A549 (cell line): ENCODE data around the gene SHLD1. TPM values are rescaled to one million over a fixed set of nuclear protein-coding genes. Genes with fewer than 3 reads are reported as not detected.
"Not testable (repeated sequence)": the region's sequence is repeated elsewhere in the genome, so short reads cannot be mapped to it uniquely, and the experiment has no call there.

Source experiments
- ATAC-seq, 2 experiments: fragments of 200-7000 bp in 1 of 2; fragments of >200 bp in 1 of 2; cut with Nextera tagmentation in 1 of 2; cut with Tn5 transposase in 1 of 2; 3 replicates each; pipeline versions ENCODE4 v1.8.0 to v1.9.1; 2018 to 2020; ENCODE audit warnings: mild to moderate bottlenecking in 1 of 2, moderate library complexity in 1 of 2
- CTCF ChIA-PET: fragments of 300-600 bp; sonication (Branson Sonifier 250); formaldehyde crosslinking; extraction: SDS; loops from one replicate; lab custom pipeline; 2021; ENCODE audit warnings: antibody characterized with exemption, inconsistent platforms; lab: Yijun Ruan, JAX
- POLR2A ChIA-PET: fragments of 350-600 bp; formaldehyde crosslinking; extraction: SDS; loops from one replicate; lab custom pipeline; 2021; ENCODE audit warnings: antibody characterized with exemption, inconsistent platforms; lab: Yijun Ruan, JAX
- DNase-seq, 2 experiments: peaks; one replicate each; pipeline versions ENCODE4 v3.0.0 to v3.0.0-alpha.2; 2011 to 2016; ENCODE audit warnings: low read depth in 1 of 2, low spot score in 1 of 2
- FAIRE-seq: peaks from 2 replicates; lab custom pipeline; 2011; peaks lifted over from hg19 to GRCh38; lab: Jason Lieb, UNC
- H3K27ac ChIP-seq, 2 experiments: fragments of >200 bp; sonication (Bioruptor Twin); formaldehyde crosslinking; 3 replicates each; pipeline ENCODE4 v1.5.1; 2016 to 2017
- H3K4me1 ChIP-seq: fragments of >200 bp; sonication (Bioruptor Twin); formaldehyde crosslinking; 3 replicates; pipeline ENCODE4 v1.6.1; 2016
- H3K4me2 ChIP-seq: fragments of >200 bp; sonication (Bioruptor Twin); formaldehyde crosslinking; 3 replicates; pipeline ENCODE4 v1.6.1; 2016
- H3K4me3 ChIP-seq: fragments of >200 bp; sonication (Bioruptor Twin); formaldehyde crosslinking; 3 replicates; pipeline ENCODE4 v1.5.1; 2016
- H3K9me3 ChIP-seq: fragments of >200 bp; sonication (Bioruptor Twin); formaldehyde crosslinking; 3 replicates; pipeline ENCODE4 v1.6.1; 2016
- BHLHE40 ChIP-seq: IDR thresholded peaks from 2 replicates; pipeline ENCODE4 v1.6.1; 2012; ENCODE audit warnings: low read depth, low read length, inconsistent platforms
- CBX8 ChIP-seq: fragments of 200-600 bp; sonication (generic); IDR thresholded peaks from 2 replicates; pipeline ENCODE4 v1.6.1; 2016
- CEBPB ChIP-seq, 2 experiments: fragments of >200 bp in 1 of 2; sonication (Bioruptor Twin) in 1 of 2; formaldehyde crosslinking in 1 of 2; IDR thresholded peaks; 2 replicates each; pipeline ENCODE4 v1.6.1; 2012 to 2016
- CHD2 ChIP-seq: fragments of 150-350 bp; IDR thresholded peaks from 2 replicates; pipeline ENCODE4 v1.6.1; 2014; ENCODE audit warnings: low read length; ENCODE audit not compliant: partially characterized antibody
- FOSL2 ChIP-seq, 2 experiments: fragments of 450-650 bp in 1 of 2; fragments of >200 bp in 1 of 2; sonication (Bioruptor Twin) in 1 of 2; formaldehyde crosslinking; IDR thresholded peaks; 2 replicates each; pipeline versions ENCODE4 v1.5.0 to v1.6.1; 2016 to 2020; ENCODE audit warnings: mild to moderate bottlenecking in 1 of 2, moderate library complexity in 1 of 2
- FOXS1 ChIP-seq: fragments of 250-450 bp; sonication (Bioruptor Pico); IDR thresholded peaks from 2 replicates; pipeline ENCODE4 v1.5.0; 2020; ENCODE audit warnings: mild to moderate bottlenecking, moderate library complexity
- GATA3 ChIP-seq: IDR thresholded peaks from 2 replicates; pipeline ENCODE4 v1.6.1; 2012; ENCODE audit warnings: borderline replicate concordance
- HOXB13 ChIP-seq: fragments of 250-450 bp; sonication (Bioruptor Pico); IDR thresholded peaks from 2 replicates; pipeline ENCODE4 v1.5.0; 2020; ENCODE audit warnings: low read depth, mild to moderate bottlenecking, moderate library complexity
- JUN ChIP-seq, 2 experiments: fragments of >200 bp; sonication (Bioruptor Twin); formaldehyde crosslinking; IDR thresholded peaks; 2 replicates in 1 of 2; 3 replicates in 1 of 2; pipeline ENCODE4 v1.6.1; 2016 to 2017
- JUNB ChIP-seq: fragments of >200 bp; sonication (Bioruptor Twin); formaldehyde crosslinking; IDR thresholded peaks from 2 replicates; pipeline ENCODE4 v1.6.1; 2016
- KDM1A ChIP-seq: fragments of 200-600 bp; sonication (generic); IDR thresholded peaks from 2 replicates; pipeline ENCODE4 v1.6.1; 2016; ENCODE audit warnings: low read depth, mild to moderate bottlenecking
- KDM5A ChIP-seq: fragments of 200-600 bp; sonication (generic); IDR thresholded peaks from 2 replicates; pipeline ENCODE4 v1.6.1; 2016; ENCODE audit warnings: antibody characterized with exemption, mild to moderate bottlenecking
- MAFK ChIP-seq: fragments of 450-650 bp; IDR thresholded peaks from 2 replicates; pipeline ENCODE4 v1.6.1; 2014; ENCODE audit not compliant: partially characterized antibody
- MAZ ChIP-seq: fragments of 150-350 bp; IDR thresholded peaks from 2 replicates; pipeline ENCODE4 v1.6.1; 2014; ENCODE audit warnings: antibody characterized with exemption, low read depth, low read length, borderline replicate concordance
- NPAS2 ChIP-seq: fragments of 250-450 bp; sonication (Bioruptor Pico); IDR thresholded peaks from 2 replicates; pipeline ENCODE4 v1.8.0; 2022; ENCODE audit warnings: mild to moderate bottlenecking, moderate library complexity, borderline replicate concordance
- NR3C1 ChIP-seq: fragments of >200 bp; sonication (Bioruptor Twin); formaldehyde crosslinking; IDR thresholded peaks from 3 replicates; pipeline ENCODE4 v1.6.1; 2017
- PHF8 ChIP-seq: fragments of 200-600 bp; sonication (generic); IDR thresholded peaks from 2 replicates; pipeline ENCODE4 v1.6.1; 2016; ENCODE audit warnings: low read depth, mild to moderate bottlenecking, antibody characterized with exemption, moderate library complexity, borderline replicate concordance
- POLR2A ChIP-seq: IDR thresholded peaks from 2 replicates; pipeline ENCODE4 v1.6.1; 2012; ENCODE audit warnings: mild to moderate bottlenecking, low read length
- POLR2AphosphoS2 ChIP-seq: conservative IDR thresholded peaks from 2 replicates; pipeline ENCODE4 v1.6.1; 2012; ENCODE audit warnings: low read length, improper control_type of control experiment, inconsistent platforms
- RAD21 ChIP-seq, 2 experiments: fragments of >200 bp in 1 of 2; sonication (Bioruptor Twin) in 1 of 2; formaldehyde crosslinking in 1 of 2; IDR thresholded peaks in 1 of 2; conservative IDR thresholded peaks in 1 of 2; 2 replicates in 1 of 2; 3 replicates in 1 of 2; pipeline ENCODE4 v1.6.1; 2012 to 2018; ENCODE audit warnings: inconsistent platforms in 1 of 2
- RCOR1 ChIP-seq: fragments of 150-350 bp; IDR thresholded peaks from 2 replicates; pipeline ENCODE4 v1.6.1; 2014; ENCODE audit warnings: antibody characterized with exemption, low read length, low read depth
- SREBF2 ChIP-seq: fragments of 450-650 bp; IDR thresholded peaks from 2 replicates; pipeline ENCODE4 v1.6.1; 2014; ENCODE audit warnings: mild to moderate bottlenecking, moderate library complexity
- TFCP2L1 ChIP-seq: fragments of 250-450 bp; sonication (Bioruptor Pico); IDR thresholded peaks from 2 replicates; pipeline ENCODE4 v1.5.0; 2021; ENCODE audit warnings: mild to moderate bottlenecking
- TP53 ChIP-seq: fragments of 250-450 bp; sonication (Bioruptor Pico); IDR thresholded peaks from 2 replicates; pipeline ENCODE4 v1.5.0; 2021; ENCODE audit warnings: mild to moderate bottlenecking, moderate library complexity
- ZC3H11A ChIP-seq: fragments of 450-650 bp; IDR thresholded peaks from 2 replicates; pipeline ENCODE4 v1.6.1; 2014; ENCODE audit warnings: antibody characterized with exemption, mild to moderate bottlenecking
- ZNF302 ChIP-seq: fragments of 250-450 bp; sonication (Bioruptor Pico); IDR thresholded peaks from 2 replicates; pipeline ENCODE4 v1.9.0; 2021; ENCODE audit warnings: inconsistent platforms, mild to moderate bottlenecking, moderate library complexity
- ZSCAN20 ChIP-seq: fragments of 250-450 bp; sonication (Bioruptor Pico); IDR thresholded peaks from 2 replicates; pipeline ENCODE4 v1.8.0; 2022; ENCODE audit warnings: mild to moderate bottlenecking, moderate library complexity
- WGBS: methylation state at CpG from one replicate; pipeline ENCODE4 v1.1.6; 2017; ENCODE audit errors: missing lambda C conversion rate; 5-methylcytosine and 5-hydroxymethylcytosine counted together
- polyA plus RNA-seq, 4 experiments: library from polyadenylated mRNA; depleted of rRNA in 3 of 4; stranded (reverse); fragments of >200 nt; fragmentation: RNase III in 1 of 4; extraction: RNeasy Plus Mini Kit Qiagen cat#74134 plus additional on column Dnase treatment in 1 of 4; gene quantifications; 2 replicates in 3 of 4; 3 replicates in 1 of 4; pipeline ENCODE4 v1.2.3, GENCODE V29; 2011 to 2017
- TF ChIP-seq, protein P1 (sequence below): IDR thresholded peaks from 2 replicates; pipeline ENCODE4 v1.6.1; 2012; ENCODE audit warnings: low read depth, borderline replicate concordance
- TF ChIP-seq, protein P2 (sequence below): IDR thresholded peaks from 2 replicates; pipeline ENCODE4 v1.6.1; 2012

The SHLD1 gene
- polyA plus RNA-seq, 2 of the 4 experiments (the other 2 are of a cell fraction) = 6.5 to 18.4 TPM

DNA sequence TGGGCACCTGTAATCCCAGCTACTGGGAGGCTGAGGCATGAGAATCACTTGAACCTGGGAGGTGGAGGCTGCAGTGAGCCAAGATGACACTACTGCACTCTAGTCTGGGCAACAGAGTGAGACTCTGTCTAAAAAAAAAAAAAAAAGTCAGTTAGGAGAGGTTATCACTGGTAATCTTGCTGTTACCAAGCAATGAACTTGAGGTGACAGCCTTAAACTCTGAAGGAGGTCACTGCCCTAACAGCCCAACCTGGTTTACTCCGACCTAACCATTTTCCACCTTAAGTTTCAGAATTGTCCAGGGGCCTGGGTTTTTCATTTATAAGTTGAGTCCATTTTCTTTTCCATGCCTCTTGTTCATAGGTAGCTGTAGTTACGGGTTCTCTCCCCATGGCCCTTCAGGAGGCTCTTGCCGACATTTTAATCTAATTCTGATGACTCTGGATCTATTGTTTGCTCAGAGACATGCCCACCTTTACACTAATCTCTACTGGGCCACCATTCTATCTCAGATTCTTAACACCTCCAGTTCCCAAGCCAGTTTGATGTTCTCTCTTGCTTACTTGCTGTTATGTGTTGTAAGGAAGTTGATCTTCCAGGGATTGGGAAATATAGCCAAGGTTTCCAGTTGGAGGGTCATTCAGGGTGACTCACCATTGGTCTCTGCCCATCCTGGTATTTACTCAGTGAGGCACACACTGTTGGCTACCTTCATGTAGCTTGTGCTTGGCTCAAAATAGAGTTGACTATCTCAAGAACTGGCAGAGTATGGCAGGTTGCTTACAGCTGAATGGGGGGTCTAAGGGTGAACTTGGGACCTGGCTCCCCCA, 29.1 kb downstream of the SHLD1 start (continued):
- no peak for TF ChIP-seq POLR2AphosphoS2
- TF ChIP-seq JUNB = peak; percentile 63; the same call in 1 of the 2 replicates
- TF ChIP-seq KDM1A = no peak
- TF ChIP-seq PHF8 = no peak
- no peak for TF ChIP-seq CHD2
- no peak for TF ChIP-seq ZC3H11A
- no peak for TF ChIP-seq FOXS1 (CRISPR knock-in tag)
- no peak for TF ChIP-seq ZNF302 (CRISPR knock-in tag)
- TF ChIP-seq ZSCAN20 = no peak
- no peak for TF ChIP-seq RCOR1
- TF ChIP-seq HOXB13 (CRISPR knock-in tag) = no peak
- no peak for TF ChIP-seq CBX8
- TF ChIP-seq, all 56 proteins: peak for 11

DNA sequence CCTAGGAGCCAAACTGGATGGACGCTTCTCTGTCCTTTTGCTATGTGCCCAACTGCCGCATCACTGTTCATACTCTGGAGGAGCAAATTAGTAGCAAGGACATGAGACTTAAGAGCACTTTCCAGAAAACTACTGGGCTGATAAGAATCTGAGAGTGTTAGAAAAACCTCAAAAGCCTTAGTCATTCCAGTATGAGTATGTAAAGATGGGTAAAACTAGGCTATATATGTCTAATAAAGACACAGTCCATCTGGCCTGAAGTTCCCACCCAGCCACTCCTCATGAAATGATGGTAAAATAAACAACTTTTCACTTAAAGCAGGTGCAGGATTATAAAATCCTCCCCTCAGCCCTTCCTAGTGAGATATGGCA, 30.6 kb downstream of the SHLD1 start:
- DNase-seq = no peak
- Histone ChIP-seq H3K4me1 (peaks cover 57% of the 10 kb centered on the region), H3K4me3 (no peak overlapping the region), H3K9me3 (no peaks in the 10 kb centered on the region), H3K27ac (peak overlapping the region; percentile 80 to 82), H3K4me2 (peak overlapping the region; percentile 13; the same call in 2 of the 3 replicates)
- ATAC-seq = no peak
- ChIA-PET POLR2A (no interaction called here), CTCF (interaction anchor here (1.2 to 13.1 kb wide), 4 partner anchors 11 to 252 kb away, joined by 3 to 175 read pairs (median 6); no protein-coding TSS in a partner anchor)
- FAIRE-seq = no peak
- TF ChIP-seq NPAS2 (CRISPR knock-in tag) (no peak), FOSL2 (IDR thresholded peaks at IDR 0.05) (no peak), FOSL2 (CRISPR knock-in tag; IDR thresholded peaks at IDR 0.05) (no peak), NR3C1 (no peak), ZNF302 (CRISPR knock-in tag) (no peak)
- 86% methylated on average over 2 of the region's 2 CpGs for WGBS

DNA sequence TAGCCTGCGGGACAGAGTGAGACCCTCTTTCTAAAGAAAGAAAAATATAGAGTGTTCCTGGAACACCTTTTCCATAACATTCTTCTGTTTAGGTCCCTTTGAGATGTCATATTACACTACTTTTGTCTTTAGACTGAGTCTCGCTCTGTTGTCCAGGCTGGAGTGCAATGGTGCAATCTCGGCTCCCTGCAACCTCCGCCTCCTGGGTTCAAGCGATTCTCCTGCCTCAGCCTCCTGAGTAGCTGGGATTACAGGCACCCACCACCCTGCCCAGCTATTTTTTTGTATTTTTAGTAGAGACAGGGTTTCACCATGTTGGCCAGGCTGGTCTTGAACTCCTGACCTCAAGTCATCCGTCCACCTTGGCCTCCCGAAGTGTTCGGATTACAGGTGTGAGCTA, 31.2 kb downstream of the SHLD1 start:
- CTCF ChIA-PET = interaction anchor here (0.8 to 13.1 kb wide), 5 partner anchors 11 to 253 kb away, joined by 3 to 175 read pairs (median 3); no protein-coding TSS in a partner anchor
- DNase-seq, H3K9me3 ChIP-seq, FAIRE-seq, H3K4me3 ChIP-seq, ATAC-seq, POLR2A ChIA-PET: not testable (repeated sequence)
- peak overlapping the region; percentile 80 to 82 for H3K27ac ChIP-seq
- H3K4me2 ChIP-seq = peak overlapping the region; percentile 54; the same call in 2 of the 3 replicates
- H3K4me1 ChIP-seq = peaks cover 62% of the 10 kb centered on the region
- WGBS = 93% methylated on average over 8 of the region's 8 CpGs

DNA sequence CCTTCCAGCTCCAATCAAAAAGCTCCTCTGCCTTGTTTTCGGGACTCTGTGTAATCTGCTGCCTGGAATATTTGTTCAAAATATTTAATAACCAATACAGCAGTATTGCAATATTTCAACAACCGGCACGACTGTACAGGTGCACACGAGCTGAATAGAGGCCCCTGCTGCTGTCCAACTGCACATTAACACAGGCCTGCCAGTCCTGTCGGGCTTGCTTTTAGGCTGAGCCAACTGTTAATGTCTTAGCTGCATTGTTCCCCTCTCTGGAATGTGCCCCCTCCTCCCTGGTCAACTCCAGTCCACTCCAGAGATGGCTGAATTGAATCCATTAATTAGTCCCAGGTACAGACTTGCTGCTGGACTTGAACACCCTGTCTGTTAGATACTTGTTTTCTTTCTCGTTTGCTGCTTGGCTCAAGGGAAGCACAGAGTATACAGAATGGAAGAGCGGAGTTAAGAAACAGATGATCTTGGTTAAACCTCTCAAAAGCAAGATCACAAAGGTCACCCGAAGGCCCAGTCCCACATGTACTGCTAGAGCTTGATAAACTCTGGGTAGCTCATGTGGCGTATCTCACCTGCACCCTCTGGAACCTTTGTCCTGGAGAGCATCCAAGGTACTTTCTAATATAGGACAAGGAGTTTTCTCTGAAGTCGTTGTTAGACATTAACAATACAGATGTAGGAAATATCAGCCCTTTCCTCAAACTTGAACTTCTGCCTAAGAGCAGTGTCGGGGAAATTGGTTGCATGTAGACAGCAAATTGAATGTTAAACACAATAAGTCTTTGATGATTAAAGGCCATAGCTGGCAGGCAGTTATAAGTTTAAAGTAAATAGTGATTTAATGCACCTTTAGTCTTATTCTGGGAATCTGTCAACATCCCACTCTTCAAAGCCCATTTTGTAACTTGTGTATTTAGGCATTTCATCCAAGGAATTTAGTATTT, 31.9 kb downstream of the SHLD1 start:
- peak overlapping the region; percentile 80 to 82 for H3K27ac ChIP-seq
- POLR2A ChIA-PET = interaction anchor here (1.1 kb wide), 1 partner anchor 125 kb away, joined by 3 read pairs; no protein-coding TSS in a partner anchor
- no peaks in the 10 kb centered on the region for H3K9me3 ChIP-seq
- CTCF ChIA-PET = interaction anchor here (0.8 to 13.1 kb wide), 6 partner anchors 81 to 253 kb away, joined by 3 to 175 read pairs (median 3); no protein-coding TSS in a partner anchor
- H3K4me3 ChIP-seq = no peak overlapping the region
- peaks cover 69% of the 10 kb centered on the region for H3K4me1 ChIP-seq
- H3K4me2 ChIP-seq = peak overlapping the region; percentile 54
- DNase-seq (peak in 1 of 2 experiments; percentile 69), FAIRE-seq (no peak), ATAC-seq (peak; percentile 32 to 38; a peak in 5 of 6 replicates)
- WGBS = 38% methylated on average over 11 of the region's 11 CpGs
- no peak for TF ChIP-seq TP53
- TF ChIP-seq NPAS2 (CRISPR knock-in tag) = no peak
- TF ChIP-seq GATA3 = peak; percentile 80
- peak in 1 of 2 experiments; percentile 39; a peak in 3 of 5 replicates for TF ChIP-seq RAD21 (conservative IDR thresholded peaks at IDR 0.05 in 1 of 2, IDR thresholded peaks at IDR 0.05 in 1 of 2)
- no peak for TF ChIP-seq SREBF2
- TF ChIP-seq POLR2A = no peak
- TF ChIP-seq MAFK = no peak
- peak; percentile 21 to 45; a peak in 1 of 4 replicates for TF ChIP-seq CEBPB (IDR thresholded peaks at IDR 0.05)
- TF ChIP-seq, protein P1, sequence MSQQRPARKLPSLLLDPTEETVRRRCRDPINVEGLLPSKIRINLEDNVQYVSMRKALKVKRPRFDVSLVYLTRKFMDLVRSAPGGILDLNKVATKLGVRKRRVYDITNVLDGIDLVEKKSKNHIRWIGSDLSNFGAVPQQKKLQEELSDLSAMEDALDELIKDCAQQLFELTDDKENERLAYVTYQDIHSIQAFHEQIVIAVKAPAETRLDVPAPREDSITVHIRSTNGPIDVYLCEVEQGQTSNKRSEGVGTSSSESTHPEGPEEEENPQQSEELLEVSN = no peak
- TF ChIP-seq MAZ = no peak
- TF ChIP-seq POLR2AphosphoS2 = no peak
- TF ChIP-seq, protein P2, sequence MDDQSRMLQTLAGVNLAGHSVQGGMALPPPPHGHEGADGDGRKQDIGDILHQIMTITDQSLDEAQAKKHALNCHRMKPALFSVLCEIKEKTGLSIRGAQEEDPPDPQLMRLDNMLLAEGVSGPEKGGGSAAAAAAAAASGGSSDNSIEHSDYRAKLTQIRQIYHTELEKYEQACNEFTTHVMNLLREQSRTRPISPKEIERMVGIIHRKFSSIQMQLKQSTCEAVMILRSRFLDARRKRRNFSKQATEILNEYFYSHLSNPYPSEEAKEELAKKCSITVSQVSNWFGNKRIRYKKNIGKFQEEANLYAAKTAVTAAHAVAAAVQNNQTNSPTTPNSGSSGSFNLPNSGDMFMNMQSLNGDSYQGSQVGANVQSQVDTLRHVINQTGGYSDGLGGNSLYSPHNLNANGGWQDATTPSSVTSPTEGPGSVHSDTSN = no peak
- no peak for TF ChIP-seq TFCP2L1 (CRISPR knock-in tag)
- TF ChIP-seq FOSL2 (IDR thresholded peaks at IDR 0.05) = no peak
- TF ChIP-seq FOSL2 (CRISPR knock-in tag; IDR thresholded peaks at IDR 0.05) = no peak
- no peak for TF ChIP-seq BHLHE40
- no peak for TF ChIP-seq KDM5A
- peak; percentile 77 to 89 for TF ChIP-seq JUN (IDR thresholded peaks at IDR 0.05)
